ENCODE measurements around the gene OR6S1.

DNA sequence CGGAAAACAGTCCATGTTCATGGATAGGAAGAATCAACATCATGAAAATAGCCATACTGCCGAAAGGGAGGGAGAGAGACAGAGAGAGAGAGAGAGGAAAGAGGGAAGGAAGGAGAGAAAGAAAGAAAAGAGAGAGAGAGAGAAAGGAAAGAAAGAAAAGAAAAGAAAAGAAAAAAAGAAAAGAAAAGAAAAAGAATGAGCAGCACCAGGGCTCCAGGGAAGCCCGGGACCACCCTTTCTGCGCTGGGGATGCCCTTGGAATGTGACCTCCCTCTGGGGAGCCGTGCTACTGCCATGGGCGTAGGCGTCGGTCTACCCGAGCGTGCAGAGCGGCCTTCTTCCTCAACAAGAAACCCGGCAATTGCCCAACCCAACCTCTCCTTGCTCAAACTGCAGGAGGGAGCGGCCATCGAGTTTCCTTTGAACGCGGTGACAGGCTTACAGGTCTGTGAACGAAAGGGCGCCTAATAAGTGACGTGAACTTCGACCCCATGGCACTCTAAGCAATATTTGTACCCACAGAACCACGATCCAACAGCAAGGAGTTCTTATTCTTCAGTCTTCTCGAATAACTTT is 16.9 kb downstream of the OR6S1 start:
- TF ChIP-seq CREB1 (IDR thresholded peaks at IDR 0.05) (peak; percentile 60; the same call in 1 of the 2 replicates), RAD21 (IDR thresholded peaks at IDR 0.05 in 1 of 2, conservative IDR thresholded peaks at IDR 0.05 in 1 of 2; ENCODE audit: low read depth in 2 of 2, low read length in 2 of 2) (no peak), TBP (IDR thresholded peaks at IDR 0.05; ENCODE audit: low read depth, low read length) (no peak), POLR2AphosphoS5 (IDR thresholded peaks at IDR 0.05; ENCODE audit: low read depth, low read length) (no peak), JUND (IDR thresholded peaks at IDR 0.05; ENCODE audit: low read length) (no peak), POLR2A (IDR thresholded peaks at IDR 0.05; ENCODE audit: control extremely low read depth in 1 of 2, low read depth in 2 of 2, low read length in 2 of 2) (no peak)
- TF ChIP-seq, protein P1, sequence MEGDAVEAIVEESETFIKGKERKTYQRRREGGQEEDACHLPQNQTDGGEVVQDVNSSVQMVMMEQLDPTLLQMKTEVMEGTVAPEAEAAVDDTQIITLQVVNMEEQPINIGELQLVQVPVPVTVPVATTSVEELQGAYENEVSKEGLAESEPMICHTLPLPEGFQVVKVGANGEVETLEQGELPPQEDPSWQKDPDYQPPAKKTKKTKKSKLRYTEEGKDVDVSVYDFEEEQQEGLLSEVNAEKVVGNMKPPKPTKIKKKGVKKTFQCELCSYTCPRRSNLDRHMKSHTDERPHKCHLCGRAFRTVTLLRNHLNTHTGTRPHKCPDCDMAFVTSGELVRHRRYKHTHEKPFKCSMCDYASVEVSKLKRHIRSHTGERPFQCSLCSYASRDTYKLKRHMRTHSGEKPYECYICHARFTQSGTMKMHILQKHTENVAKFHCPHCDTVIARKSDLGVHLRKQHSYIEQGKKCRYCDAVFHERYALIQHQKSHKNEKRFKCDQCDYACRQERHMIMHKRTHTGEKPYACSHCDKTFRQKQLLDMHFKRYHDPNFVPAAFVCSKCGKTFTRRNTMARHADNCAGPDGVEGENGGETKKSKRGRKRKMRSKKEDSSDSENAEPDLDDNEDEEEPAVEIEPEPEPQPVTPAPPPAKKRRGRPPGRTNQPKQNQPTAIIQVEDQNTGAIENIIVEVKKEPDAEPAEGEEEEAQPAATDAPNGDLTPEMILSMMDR (IDR thresholded peaks at IDR 0.05; ENCODE audit: control extremely low read depth in 1 of 3, insufficient read depth in 1 of 3, low read depth in 1 of 3, low read length in 3 of 3): no peak
- TF ChIP-seq, protein P2, sequence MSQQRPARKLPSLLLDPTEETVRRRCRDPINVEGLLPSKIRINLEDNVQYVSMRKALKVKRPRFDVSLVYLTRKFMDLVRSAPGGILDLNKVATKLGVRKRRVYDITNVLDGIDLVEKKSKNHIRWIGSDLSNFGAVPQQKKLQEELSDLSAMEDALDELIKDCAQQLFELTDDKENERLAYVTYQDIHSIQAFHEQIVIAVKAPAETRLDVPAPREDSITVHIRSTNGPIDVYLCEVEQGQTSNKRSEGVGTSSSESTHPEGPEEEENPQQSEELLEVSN (IDR thresholded peaks at IDR 0.05): no peak
